Activated naive CD8-positive, alpha-beta T cell treated with anti-CD3 and anti-CD28 coated beads for 36 hours (primary cell): Measurements from ENCODE around the gene TPM1. TPM values are rescaled to one million over a fixed set of nuclear protein-coding genes. Genes with fewer than 3 reads are reported as not detected.

ENCODE experiments used
- DNase-seq: peaks from one replicate; pipeline ENCODE4 v3.0.0; 2021
- H3K27ac Mint-ChIP-seq: one replicate; pipeline ENCODE4 v1.8.0; 2022; ENCODE audit warnings: mild to moderate bottlenecking, moderate library complexity, mixed read lengths
- H3K27me3 Mint-ChIP-seq: one replicate; pipeline ENCODE4 v1.8.0; 2022; ENCODE audit warnings: mild to moderate bottlenecking, mixed read lengths
- H3K36me3 Mint-ChIP-seq: one replicate; pipeline ENCODE4 v1.8.0; 2021; ENCODE audit warnings: mild to moderate bottlenecking, mixed read lengths
- H3K4me1 Mint-ChIP-seq: one replicate; pipeline ENCODE4 v1.8.0; 2021; ENCODE audit warnings: mixed read lengths
- H3K4me3 Mint-ChIP-seq: one replicate; pipeline ENCODE4 v1.8.0; 2022; ENCODE audit warnings: mild to moderate bottlenecking, moderate library complexity, mixed read lengths
- H3K9me3 Mint-ChIP-seq: one replicate; pipeline ENCODE4 v1.8.0; 2022; ENCODE audit warnings: mixed read lengths
- total RNA-seq, 2 experiments: library from RNA; stranded (reverse); gene quantifications; one replicate each; pipeline ENCODE4 v1.2.3, GENCODE V29; 2021

TPM1 gene
- total RNA-seq, 2 experiments from 2014 or later = 5.1 to 5.4 TPM

DNA sequence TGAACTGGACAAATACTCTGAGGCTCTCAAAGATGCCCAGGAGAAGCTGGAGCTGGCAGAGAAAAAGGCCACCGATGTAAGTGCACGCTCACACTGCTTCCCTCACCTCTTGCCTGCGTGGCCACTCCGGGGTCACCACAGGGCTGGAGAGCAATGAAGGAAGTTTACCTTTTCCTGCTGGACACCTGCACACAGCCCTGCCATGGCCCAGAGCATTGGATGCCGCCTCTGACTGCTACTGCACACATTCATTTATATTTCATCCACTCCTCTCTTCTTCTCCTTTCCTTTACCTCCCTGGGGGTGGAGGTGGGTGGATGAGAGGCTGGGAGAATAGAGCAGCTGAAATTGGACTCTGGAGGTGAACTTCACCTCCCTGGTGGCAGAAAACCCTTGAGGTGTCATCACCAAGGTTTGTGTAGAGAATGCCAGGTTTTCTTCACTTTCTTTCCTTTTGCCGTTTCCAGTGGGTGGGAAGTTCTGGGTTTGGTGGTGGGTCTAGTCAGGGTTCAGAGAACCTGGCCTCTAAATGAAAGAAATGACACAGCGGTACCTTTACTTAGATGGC is 1.6 kb downstream of the TPM1 start:
- no peak for DNase-seq
- no peaks in the 10 kb centered on the region for H3K9me3 Mint-ChIP-seq
- peaks cover 17% of the 10 kb centered on the region for H3K4me1 Mint-ChIP-seq
- H3K36me3 Mint-ChIP-seq = no peaks in the 10 kb centered on the region
- no peak overlapping the region for H3K4me3 Mint-ChIP-seq
- peaks cover 68% of the 10 kb centered on the region for H3K27me3 Mint-ChIP-seq
- no peak overlapping the region for H3K27ac Mint-ChIP-seq

DNA sequence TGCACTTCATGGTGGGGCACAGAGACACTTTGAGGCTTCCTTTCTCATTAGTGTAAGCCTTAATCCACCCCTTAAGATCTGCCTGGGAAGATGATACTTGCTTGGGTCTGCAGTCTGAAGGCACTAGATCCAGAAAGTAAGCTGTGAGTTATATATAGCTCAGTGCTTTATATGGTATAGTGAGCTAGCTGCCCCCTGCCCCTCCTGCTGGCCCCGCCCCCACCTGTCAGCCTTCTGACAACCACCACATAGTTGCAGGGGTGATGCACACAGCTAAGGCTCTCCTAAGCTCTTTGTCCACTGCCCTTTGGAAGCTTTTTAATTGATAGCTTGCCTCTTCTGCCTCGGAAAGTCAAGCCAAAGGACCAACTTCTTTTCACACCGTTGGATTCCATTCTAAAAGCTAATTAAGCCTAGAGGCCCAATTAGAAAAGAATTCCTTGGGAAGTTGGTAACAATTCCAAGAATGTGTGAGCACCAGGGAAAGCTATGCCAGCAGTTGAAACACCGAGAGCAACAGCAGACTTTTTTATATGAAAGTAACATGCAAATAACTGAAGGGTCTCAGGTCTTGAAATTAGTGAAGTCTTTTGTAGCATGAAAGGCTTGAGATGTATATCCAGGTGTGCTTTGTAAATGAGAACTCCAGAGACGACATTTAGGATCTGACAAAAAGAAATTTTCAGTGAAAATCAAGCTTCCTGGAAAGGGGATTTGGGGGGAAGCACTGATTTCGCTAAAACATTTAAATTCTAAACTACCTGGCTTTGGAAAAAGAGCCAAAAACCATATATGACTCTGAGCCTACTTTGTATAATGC is 2.3 kb downstream of the TPM1 start:
- H3K4me3 Mint-ChIP-seq = no peak overlapping the region
- H3K27ac Mint-ChIP-seq = no peak overlapping the region
- DNase-seq = no peak
- H3K27me3 Mint-ChIP-seq = peaks cover 68% of the 10 kb centered on the region
- peaks cover 21% of the 10 kb centered on the region for H3K4me1 Mint-ChIP-seq
- H3K36me3 Mint-ChIP-seq = no peaks in the 10 kb centered on the region
- H3K9me3 Mint-ChIP-seq = no peaks in the 10 kb centered on the region

GRCh38 chr15:63045465-63045840 is 2.9 kb downstream of the TPM1 start:
- H3K4me3 Mint-ChIP-seq = no peak overlapping the region
- no peaks in the 10 kb centered on the region for H3K9me3 Mint-ChIP-seq
- DNase-seq = no peak
- peaks cover 67% of the 10 kb centered on the region for H3K27me3 Mint-ChIP-seq
- H3K27ac Mint-ChIP-seq = no peak overlapping the region
- H3K36me3 Mint-ChIP-seq = no peaks in the 10 kb centered on the region
- H3K4me1 Mint-ChIP-seq = peaks cover 21% of the 10 kb centered on the region

GRCh38 chr15:63045879-63046278 is 3.3 kb downstream of the TPM1 start:
- Mint-ChIP-seq H3K27ac (no peak overlapping the region), H3K4me3 (no peak overlapping the region), H3K36me3 (no peaks in the 10 kb centered on the region), H3K4me1 (peaks cover 21% of the 10 kb centered on the region), H3K9me3 (no peaks in the 10 kb centered on the region), H3K27me3 (peaks cover 64% of the 10 kb centered on the region)
- DNase-seq = no peak

DNA sequence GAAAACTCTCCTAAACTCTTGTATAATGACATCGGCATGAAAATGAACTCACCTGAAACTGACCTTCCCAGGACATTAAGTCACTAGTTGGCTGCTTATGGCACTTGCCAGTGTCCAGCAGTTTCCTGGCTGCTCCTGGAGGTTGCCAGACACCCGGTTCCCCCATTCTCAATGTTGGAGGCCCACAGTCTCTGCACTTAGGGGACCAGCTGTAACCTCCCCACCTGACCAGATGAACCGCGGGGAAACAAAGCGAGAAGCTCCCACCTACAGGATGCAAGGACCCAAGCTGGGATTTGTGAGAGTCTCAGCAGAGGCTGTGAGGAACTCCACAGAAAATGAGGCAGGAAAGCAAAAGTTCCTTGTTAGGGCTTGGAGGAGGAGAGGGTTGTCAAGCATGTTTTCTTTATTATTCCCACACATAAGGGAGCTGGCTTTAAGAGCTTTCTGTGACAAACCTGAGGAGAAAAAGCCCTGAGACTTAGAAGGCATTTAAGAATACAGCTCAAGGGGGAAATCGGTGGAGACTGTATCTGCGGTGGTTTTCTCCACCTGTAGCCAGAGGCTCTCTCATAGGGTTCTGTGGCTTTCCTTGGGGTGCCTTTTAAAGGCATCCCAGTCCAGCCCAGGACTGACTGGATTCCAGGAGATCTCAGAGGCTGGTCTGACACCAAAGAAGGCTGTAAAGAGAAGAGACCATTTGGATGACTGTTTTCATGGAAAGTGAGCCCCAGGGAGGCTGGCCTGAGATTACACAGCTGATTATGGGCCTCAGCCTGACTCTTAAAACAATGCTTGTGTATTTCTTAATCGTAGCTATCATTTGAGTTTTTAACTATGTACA is 4.6 kb downstream of the TPM1 start:
- Mint-ChIP-seq H3K9me3 (no peaks in the 10 kb centered on the region), H3K27ac (no peak overlapping the region), H3K36me3 (no peaks in the 10 kb centered on the region), H3K4me3 (peak overlapping the region; percentile 77), H3K27me3 (peaks cover 51% of the 10 kb centered on the region), H3K4me1 (peaks cover 18% of the 10 kb centered on the region)
- DNase-seq = no peak

DNA sequence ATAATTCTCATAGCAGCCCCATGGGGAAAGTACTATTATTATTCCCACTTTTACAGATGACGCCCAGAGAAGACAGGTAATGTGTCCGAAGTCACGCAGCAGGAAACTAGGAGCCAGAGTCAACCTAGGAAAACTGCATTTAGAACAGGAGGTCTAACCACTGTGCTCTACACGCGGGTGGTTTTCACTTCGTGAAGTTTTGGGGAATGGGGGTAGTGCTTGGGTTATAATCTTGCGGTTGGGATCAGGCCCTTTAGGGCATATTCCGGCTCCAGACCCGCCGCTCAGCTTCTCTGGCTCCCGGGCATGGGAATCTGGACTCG is 5.2 kb downstream of the TPM1 start:
- Mint-ChIP-seq H3K4me1 (peaks cover 18% of the 10 kb centered on the region), H3K27ac (no peak overlapping the region), H3K9me3 (no peaks in the 10 kb centered on the region), H3K4me3 (peak overlapping the region; percentile 77), H3K27me3 (peaks cover 47% of the 10 kb centered on the region), H3K36me3 (no peaks in the 10 kb centered on the region)
- DNase-seq = no peak

GRCh38 chr15:63048115-63048775 is 5.7 kb downstream of the TPM1 start:
- peaks cover 42% of the 10 kb centered on the region for H3K27me3 Mint-ChIP-seq
- H3K36me3 Mint-ChIP-seq = no peaks in the 10 kb centered on the region
- H3K9me3 Mint-ChIP-seq = no peaks in the 10 kb centered on the region
- no peak overlapping the region for H3K27ac Mint-ChIP-seq
- DNase-seq = peak; percentile 89
- peak overlapping the region; percentile 85 for H3K4me3 Mint-ChIP-seq
- H3K4me1 Mint-ChIP-seq = peaks cover 15% of the 10 kb centered on the region

DNA sequence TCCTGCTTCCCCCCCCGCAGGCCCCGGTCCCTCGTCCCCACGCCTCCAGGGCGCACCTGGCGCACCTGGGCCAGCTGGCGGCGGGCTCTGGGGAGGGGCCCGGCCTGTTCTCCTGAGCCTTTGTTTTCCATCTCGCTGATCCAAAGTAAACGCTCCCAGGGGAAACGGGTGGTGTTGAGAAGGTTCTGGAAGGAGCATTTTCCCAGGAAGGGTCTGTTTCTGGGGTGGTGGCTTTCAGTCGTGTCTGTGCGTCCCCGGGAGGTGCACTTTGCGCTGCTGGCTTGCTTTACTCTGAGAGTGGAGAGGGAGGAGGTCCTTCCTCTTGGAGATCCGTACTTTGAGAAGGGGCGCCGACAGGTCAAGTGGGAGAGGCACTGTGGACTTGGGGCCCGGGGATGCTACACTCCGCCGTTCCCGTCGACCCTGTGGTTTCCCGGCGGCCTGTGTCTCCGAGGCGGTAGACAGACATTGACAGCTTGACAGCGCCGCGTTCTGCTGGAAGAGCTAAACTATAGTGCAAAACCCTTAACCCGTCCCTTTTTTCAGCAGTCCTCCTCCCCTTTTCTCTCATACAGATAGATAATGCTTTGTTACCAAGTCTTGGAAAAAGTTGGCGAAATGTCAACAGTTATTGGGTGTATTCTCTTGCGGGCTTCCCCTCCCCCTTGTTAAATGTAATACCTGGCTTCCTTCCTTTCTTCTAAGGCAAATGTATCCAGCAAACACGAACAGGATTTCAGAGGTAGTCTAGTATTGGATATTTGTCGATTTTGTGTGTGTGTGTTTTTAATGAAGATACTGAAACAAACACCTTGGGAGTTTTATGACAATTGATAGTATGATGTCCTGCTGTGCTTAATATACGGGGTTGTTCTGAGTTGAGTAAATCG is 6.5 kb downstream of the TPM1 start:
- H3K36me3 Mint-ChIP-seq = no peaks in the 10 kb centered on the region
- no peaks in the 10 kb centered on the region for H3K9me3 Mint-ChIP-seq
- peaks cover 13% of the 10 kb centered on the region for H3K4me1 Mint-ChIP-seq
- peak overlapping the region; percentile 85 for H3K4me3 Mint-ChIP-seq
- peak; percentile 22 for DNase-seq
- H3K27ac Mint-ChIP-seq = peak overlapping the region; percentile 31
- peaks cover 34% of the 10 kb centered on the region for H3K27me3 Mint-ChIP-seq

DNA sequence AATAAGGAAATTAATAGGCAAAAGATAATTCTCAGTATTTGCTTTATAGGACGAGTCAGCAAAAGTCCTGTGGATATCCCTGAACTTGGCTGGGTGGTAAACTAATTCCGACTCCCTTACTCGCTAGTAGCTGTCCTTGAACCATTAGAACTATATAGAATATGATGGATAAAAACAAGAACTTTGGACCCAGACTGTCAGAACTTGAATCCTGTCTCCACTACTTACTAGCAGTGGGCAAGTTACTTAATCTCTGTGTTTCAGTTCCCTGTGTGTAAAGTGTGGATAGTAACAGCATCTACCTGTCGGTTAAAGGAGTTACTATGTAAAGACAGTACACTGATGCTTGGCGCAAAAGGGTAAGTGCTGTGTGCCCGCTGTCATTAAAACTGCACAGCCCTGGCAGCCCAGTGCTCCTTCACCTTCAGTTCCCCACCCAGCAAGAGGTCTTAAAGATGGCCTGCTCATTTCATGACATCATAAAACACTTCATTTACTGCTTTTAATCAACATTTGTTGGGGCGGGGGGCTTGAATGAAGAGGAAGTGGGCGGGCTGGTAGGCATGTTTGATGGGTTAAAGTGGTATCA is 7.3 kb downstream of the TPM1 start:
- no peak overlapping the region for H3K27ac Mint-ChIP-seq
- H3K36me3 Mint-ChIP-seq = no peaks in the 10 kb centered on the region
- H3K27me3 Mint-ChIP-seq = peaks cover 26% of the 10 kb centered on the region
- H3K9me3 Mint-ChIP-seq = no peaks in the 10 kb centered on the region
- H3K4me3 Mint-ChIP-seq = no peak overlapping the region
- peaks cover 13% of the 10 kb centered on the region for H3K4me1 Mint-ChIP-seq
- no peak for DNase-seq

DNA sequence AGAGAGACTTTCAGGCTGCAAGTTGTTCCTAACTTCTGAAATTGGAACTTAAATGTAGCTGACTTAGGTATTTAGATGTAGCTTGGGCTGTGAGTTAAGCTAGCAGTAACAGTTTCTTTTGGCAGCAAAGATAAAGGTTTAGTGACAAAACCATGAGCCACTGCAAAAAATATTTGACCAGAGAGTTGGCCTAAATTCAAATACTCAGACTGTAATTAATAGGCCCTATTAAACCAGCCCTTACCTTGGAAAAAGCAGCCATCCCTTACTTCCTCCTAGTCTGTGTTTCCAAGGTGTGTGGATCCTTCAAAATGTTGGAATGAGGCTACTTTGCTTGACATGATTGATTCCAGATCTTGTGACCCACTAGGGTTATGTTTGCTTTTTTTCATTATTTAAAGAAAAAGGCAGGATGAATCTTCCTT is 8.2 kb downstream of the TPM1 start:
- Mint-ChIP-seq H3K4me1 (peaks cover 13% of the 10 kb centered on the region), H3K4me3 (no peak overlapping the region), H3K27me3 (peaks cover 17% of the 10 kb centered on the region), H3K27ac (no peak overlapping the region), H3K36me3 (no peaks in the 10 kb centered on the region), H3K9me3 (no peaks in the 10 kb centered on the region)
- no peak for DNase-seq

- Mint-ChIP-seq H3K4me1 (peaks cover 13% of the 10 kb centered on the region), H3K36me3 (no peaks in the 10 kb centered on the region), H3K4me3 (no peak overlapping the region), H3K27me3 (peaks cover 10% of the 10 kb centered on the region), H3K9me3 (no peaks in the 10 kb centered on the region), H3K27ac (no peak overlapping the region)
- DNase-seq = no peak
These were observed 8.9 kb downstream of the TPM1 start for GRCh38 chr15:63051156-63052066.

GRCh38 chr15:63052077-63052841 is 9.7 kb downstream of the TPM1 start:
- H3K27ac Mint-ChIP-seq = no peak overlapping the region
- H3K36me3 Mint-ChIP-seq = no peaks in the 10 kb centered on the region
- peaks cover 13% of the 10 kb centered on the region for H3K4me1 Mint-ChIP-seq
- H3K9me3 Mint-ChIP-seq = no peaks in the 10 kb centered on the region
- peaks cover 2% of the 10 kb centered on the region for H3K27me3 Mint-ChIP-seq
- H3K4me3 Mint-ChIP-seq = no peak overlapping the region
- no peak for DNase-seq
